Epithelial cell of esophagus (primary cell): Measurements from ENCODE around the gene TTC34.

ENCODE experiments used
- DNase-seq: peaks from one replicate; pipeline ENCODE4 v3.0.0; 2010; ENCODE audit warnings: low read depth
- H3K4me3 ChIP-seq: 2 replicates; pipeline ENCODE4 v1.5.1; 2011; ENCODE audit warnings: mild to moderate bottlenecking, low read length, control low read depth
- CTCF ChIP-seq: IDR thresholded peaks from 2 replicates; pipeline ENCODE4 v1.5.1; 2011; ENCODE audit warnings: low read depth, mild to moderate bottlenecking, low read length, control low read depth, inconsistent platforms; ENCODE audit not compliant: insufficient read depth; ENCODE audit errors: missing control alignments

Gene TTC34

GRCh38 chr1:2822621-2823145 lies 21.2 kb upstream of the TTC34 start:
- DNase-seq = no peak
- TF ChIP-seq CTCF = no peak

GRCh38 chr1:2821966-2822620 lies 20.6 kb upstream of the TTC34 start:
- no peak for DNase-seq
- H3K4me3 ChIP-seq = no peak overlapping the region
- no peak for TF ChIP-seq CTCF

More at GRCh38 chr1:2822621-2823145, 21.2 kb upstream of the TTC34 start:
- no peak overlapping the region for H3K4me3 ChIP-seq

GRCh38 chr1:2821373-2821955 lies 20.0 kb upstream of the TTC34 start:
- H3K4me3 ChIP-seq = no peak overlapping the region
- DNase-seq = no peak
- TF ChIP-seq CTCF = no peak

GRCh38 chr1:2820731-2821372 lies 19.4 kb upstream of the TTC34 start:
- H3K4me3 ChIP-seq = no peak overlapping the region
- DNase-seq = no peak
- no peak for TF ChIP-seq CTCF

GRCh38 chr1:2819831-2820730 lies 18.6 kb upstream of the TTC34 start:
- no peak overlapping the region for H3K4me3 ChIP-seq
- no peak for TF ChIP-seq CTCF
- no peak for DNase-seq

GRCh38 chr1:2819429-2819828 lies 17.9 kb upstream of the TTC34 start:
- no peak overlapping the region for H3K4me3 ChIP-seq
- no peak for DNase-seq
- TF ChIP-seq CTCF = no peak
